Endothelial cell of umbilical vein (primary cell): ENCODE results near the gene PRR15. TPM values are rescaled to one million over a fixed set of nuclear protein-coding genes. Genes with fewer than 3 reads are reported as not detected.

ENCODE experiments used
- polyA plus RNA-seq, 4 experiments: library from polyadenylated mRNA; depleted of rRNA in 3 of 4; stranded (reverse) in 3 of 4; unstranded in 1 of 4; fragments of >200 nt; gene quantifications; 2 replicates each; pipeline versions ENCODE4 v1.2.1 to v1.2.3, GENCODE V29; 2011 to 2012; ENCODE audit warnings: missing spikeins in 1 of 4
- total RNA-seq: library from RNA; stranded (reverse); gene quantifications from 2 replicates; pipeline ENCODE4 v1.2.3, GENCODE V29; 2021

PRR15 gene
- total and polyA plus RNA-seq, 2 donors (not counting 3 experiments of a cell fraction or from before 2014, with no cell fraction given) = 1.8 to 5.0 TPM

Other genes with a start within 250 kb of the PRR15 start
- gene WIPF3, start 242.7 kb downstream of the PRR15 start, total RNA-seq = 0.35 TPM in 1 of 2 replicates, not detected in the other
- 0.01 and 0.03 TPM in 2 replicates for gene WIPF3, start 242.7 kb downstream of the PRR15 start, polyA plus RNA-seq